CD14-positive monocyte (primary cell): ENCODE data around the gene TRPV3. TPM values are rescaled to one million over a fixed set of nuclear protein-coding genes. Genes with fewer than 3 reads are reported as not detected.
A peak's percentile ranks its signal among the peaks of the same experiment; 100 is the strongest.

Experiments used
- DNase-seq, 3 donors: peaks; one replicate each; pipeline ENCODE4 v3.0.0-alpha.2; 2011 to 2022
- H2AFZ ChIP-seq: 2 replicates; pipeline ENCODE4 v1.6.0; 2012; ENCODE audit warnings: mild to moderate bottlenecking, low read depth, low read length, inconsistent platforms; ENCODE audit not compliant: insufficient read depth, poor library complexity, severe bottlenecking
- H3K27ac ChIP-seq, 2 donors: 1 replicate in 1 of 2; 2 replicates in 1 of 2; pipeline ENCODE4 v1.5.1; 2012 to 2013; ENCODE audit warnings: low read length in 2 of 2, control low read depth in 1 of 2, inconsistent platforms in 1 of 2, low read depth in 1 of 2, mild to moderate bottlenecking in 1 of 2
- H3K27me3 ChIP-seq, 2 donors: one replicate each; pipeline versions ENCODE4 v1.6.0 to v1.6.1; 2011 to 2013; ENCODE audit warnings: low read length in 2 of 2; ENCODE audit not compliant: control insufficient read depth in 2 of 2, insufficient read depth in 2 of 2
- H3K36me3 ChIP-seq, 2 donors: replicated peaks in 1 of 2; 1 replicate in 1 of 2; 2 replicates in 1 of 2; pipeline versions ENCODE4 v1.5.1 to v1.6.1; 2012 to 2013; ENCODE audit warnings: low read length in 2 of 2, control low read depth in 1 of 2, inconsistent platforms in 1 of 2, mild to moderate bottlenecking in 1 of 2; ENCODE audit not compliant: insufficient read depth in 2 of 2, control insufficient read depth in 1 of 2
- H3K4me1 ChIP-seq, 2 donors: 1 replicate in 1 of 2; 2 replicates in 1 of 2; pipeline versions ENCODE4 v1.5.1 to v1.6.1; 2012 to 2013; ENCODE audit warnings: low read length in 2 of 2, control low read depth in 1 of 2, inconsistent platforms in 1 of 2, mild to moderate bottlenecking in 1 of 2, moderate library complexity in 1 of 2; ENCODE audit not compliant: insufficient read depth in 2 of 2, control insufficient read depth in 1 of 2
- H3K4me2 ChIP-seq: replicated peaks from 2 replicates; pipeline ENCODE3; 2012; ENCODE audit warnings: low read length, moderate library complexity, mild to moderate bottlenecking; ENCODE audit not compliant: poor library complexity, severe bottlenecking; ENCODE audit errors: extremely low read depth
- H3K4me3 ChIP-seq, 3 experiments: fragments of 200-600 bp in 1 of 3; sonication (generic) in 1 of 3; replicated peaks in 1 of 3; 1 replicate in 2 of 3; 2 replicates in 1 of 3; pipeline ENCODE4 v1.5.1; 2011 to 2013; ENCODE audit warnings: low read length in 3 of 3, mild to moderate bottlenecking in 3 of 3, control low read depth in 2 of 3, low read depth in 2 of 3, inconsistent platforms in 1 of 3, moderate library complexity in 1 of 3
- H3K79me2 ChIP-seq: 2 replicates; pipeline ENCODE4 v1.6.0; 2012; ENCODE audit warnings: mild to moderate bottlenecking, control low read depth, inconsistent platforms, low read length, moderate library complexity; ENCODE audit not compliant: insufficient read depth
- H3K9ac ChIP-seq: 2 replicates; pipeline ENCODE4 v1.6.0; 2017; ENCODE audit warnings: low read length, mild to moderate bottlenecking; ENCODE audit not compliant: insufficient read depth, poor library complexity, severe bottlenecking
- H3K9me3 ChIP-seq, 2 donors: replicated peaks in 1 of 2; 1 replicate in 1 of 2; 2 replicates in 1 of 2; pipeline versions ENCODE4 v1.5.1 to v1.6.1; 2012 to 2013; ENCODE audit warnings: low read length in 2 of 2, control low read depth in 1 of 2; ENCODE audit not compliant: control insufficient read depth in 1 of 2, insufficient read depth in 1 of 2
- H4K20me1 ChIP-seq: 2 replicates; pipeline ENCODE4 v1.6.0; 2012; ENCODE audit warnings: mild to moderate bottlenecking, low read length, control low read depth, moderate library complexity; ENCODE audit not compliant: insufficient read depth
- H3K27ac Mint-ChIP-seq, 7 donors: one replicate each; pipeline ENCODE4 v1.8.0; 2020; ENCODE audit warnings: mild to moderate bottlenecking in 7 of 7, mixed read lengths in 7 of 7, moderate library complexity in 6 of 7, inconsistent platforms in 2 of 7
- H3K27me3 Mint-ChIP-seq, 3 donors: one replicate each; pipeline ENCODE4 v1.8.0; 2021 to 2022; ENCODE audit warnings: low read depth in 3 of 3, mild to moderate bottlenecking in 3 of 3, mixed read lengths in 3 of 3, moderate library complexity in 3 of 3, inconsistent platforms in 1 of 3
- H3K36me3 Mint-ChIP-seq, 2 donors: one replicate each; pipeline ENCODE4 v1.8.0; 2020; ENCODE audit warnings: mixed read lengths in 2 of 2, inconsistent platforms in 1 of 2, mild to moderate bottlenecking in 1 of 2
- H3K4me1 Mint-ChIP-seq: one replicate; pipeline ENCODE4 v1.8.0; 2020; ENCODE audit warnings: mild to moderate bottlenecking, mixed read lengths
- H3K4me3 Mint-ChIP-seq, 2 donors: one replicate each; pipeline ENCODE4 v1.8.0; 2020; ENCODE audit warnings: mild to moderate bottlenecking in 2 of 2, mixed read lengths in 2 of 2, moderate library complexity in 1 of 2
- H3K9me3 Mint-ChIP-seq, 7 donors: one replicate each; pipeline ENCODE4 v1.8.0; 2020 to 2022; ENCODE audit warnings: mixed read lengths in 7 of 7, mild to moderate bottlenecking in 6 of 7, moderate library complexity in 6 of 7, inconsistent platforms in 2 of 7
- WGBS: methylation state at CpG from one replicate; pipeline ENCODE4 v1.1.5; 2013; ENCODE audit warnings: missing lambda C conversion rate; ENCODE audit not compliant: insufficient coverage; 5-methylcytosine and 5-hydroxymethylcytosine counted together
- intact Hi-C, 2 donors: fragments of 100-400 bp; cut with micrococcal nuclease; formaldehyde crosslinking; loops; one replicate each; pipeline versions ENCODE4 v1.15.0 to v1.15.1; 2023
- polyA minus RNA-seq: library from RNA; depleted of rRNA, polyadenylated mRNA; stranded (reverse); fragments of >200 nt; gene quantifications from 2 replicates; pipeline ENCODE4 v1.2.3, GENCODE V29; 2012
- polyA plus RNA-seq, 3 donors: library from polyadenylated mRNA; depleted of rRNA in 1 of 3; unstranded in 2 of 3; stranded (reverse) in 1 of 3; fragments of 300-500 nt in 2 of 3; fragments of >200 nt in 1 of 3; fragmentation: Illumina TruSeq in 2 of 3; gene quantifications; 1 replicate in 2 of 3; 2 replicates in 1 of 3; pipeline ENCODE4 v1.2.3, GENCODE V29; 2012 to 2021
- total RNA-seq, 12 experiments: library from RNA in 1 of 12; stranded (reverse) in 1 of 12; fragments of 120-200 nt in 1 of 12; gene quantifications; one replicate each; pipeline ENCODE4 v1.2.4 and lab custom pipeline; 2013 to 2026; ENCODE audit warnings: mixed read lengths in 6 of 12, inconsistent platforms in 1 of 12
- TF ChIP-seq, protein P1 (sequence below): fragments of 200-600 bp; IDR thresholded peaks from one replicate; pipeline ENCODE4 v1.8.0; 2022; ENCODE audit warnings: antibody characterized with exemption, mild to moderate bottlenecking

TRPV3 gene
- total RNA-seq (2013): 0.02 TPM
- polyA plus RNA-seq: under 1 TPM in 1 of 3 donors, not detected in 2; 0.01 TPM
- polyA minus RNA-seq: not detected in 2 replicates
- 0.05 to 2.9 (median 0.08) reads per million in 11 experiments for total RNA-seq (lab: John Stamatoyannopoulos, UW)

DNA sequence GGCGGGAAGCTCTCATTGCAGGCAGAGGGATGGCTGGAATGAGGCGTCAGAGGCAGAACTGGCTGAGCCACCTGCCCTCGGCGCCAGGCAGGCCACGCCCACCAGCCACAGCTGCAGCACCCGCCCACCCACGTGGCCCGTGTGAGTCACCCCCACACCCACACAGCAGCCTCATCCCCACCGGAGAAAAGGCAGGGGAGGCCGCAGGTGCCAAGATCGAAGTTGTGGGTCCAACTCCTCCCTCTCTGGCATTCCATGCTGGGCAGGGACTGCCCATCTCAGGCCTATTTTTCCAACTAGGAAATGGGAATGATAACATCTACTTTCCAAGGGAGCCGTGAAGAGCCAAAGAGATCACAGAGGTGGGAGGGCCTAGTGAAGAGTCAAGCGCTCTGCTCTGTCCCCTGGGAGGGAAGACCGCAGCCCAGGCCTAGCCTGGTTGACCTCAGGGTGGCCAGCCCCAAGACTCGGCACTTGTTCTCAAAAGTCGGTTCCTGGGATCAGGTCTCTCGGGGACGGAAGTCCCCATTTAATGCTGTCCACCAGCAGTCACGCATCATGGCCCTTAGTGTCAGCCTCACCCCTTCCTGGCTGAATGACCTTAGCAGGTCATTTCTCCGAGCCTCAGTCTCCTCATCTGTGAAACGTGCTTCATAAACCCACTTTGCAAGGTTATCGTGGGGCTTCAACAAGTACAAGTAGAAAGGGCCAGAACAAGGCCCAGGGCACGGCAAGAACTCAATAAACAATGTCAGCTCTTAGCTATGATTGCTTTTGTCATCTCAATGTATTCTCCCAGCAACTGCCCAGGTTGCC is at the start of gene TRPV3:
Gene TRPV3 (minus strand): TSS at position 45 of the 816 bp plus-strand sequence. CDS start 2,962 bp downstream, outside the sequence.
- Histone ChIP-seq H3K4me1 (no peaks in the 10 kb centered on the region), H3K27me3 (no peaks in the 10 kb centered on the region), H3K36me3 (no peaks in the 10 kb centered on the region), H3K9ac (no peak within 1 kb of the TSS), H3K4me3 (no peak within 1 kb of the TSS), H4K20me1 (no peaks in the 10 kb centered on the region), H3K27ac (no peak within 1 kb of the TSS), H3K9me3 (no peaks in the 10 kb centered on the region), H3K79me2 (no peaks in the 10 kb centered on the region), H3K4me2 (no peak within 1 kb of the TSS), H2AFZ (peak within 1 kb of the TSS; percentile 29)
- Mint-ChIP-seq H3K27ac (peak within 1 kb of the TSS in 1 of 7 donors; percentile 8), H3K27me3 (peaks cover 0 to 6% (median 4%) of the 10 kb centered on the region in 3 donors), H3K4me1 (no peaks in the 10 kb centered on the region), H3K4me3 (no peak within 1 kb of the TSS), H3K36me3 (no peaks in the 10 kb centered on the region), H3K9me3 (no peaks in the 10 kb centered on the region)
- WGBS: 84% methylated on average over 21 of the region's 23 CpGs
- TF ChIP-seq, protein P1, sequence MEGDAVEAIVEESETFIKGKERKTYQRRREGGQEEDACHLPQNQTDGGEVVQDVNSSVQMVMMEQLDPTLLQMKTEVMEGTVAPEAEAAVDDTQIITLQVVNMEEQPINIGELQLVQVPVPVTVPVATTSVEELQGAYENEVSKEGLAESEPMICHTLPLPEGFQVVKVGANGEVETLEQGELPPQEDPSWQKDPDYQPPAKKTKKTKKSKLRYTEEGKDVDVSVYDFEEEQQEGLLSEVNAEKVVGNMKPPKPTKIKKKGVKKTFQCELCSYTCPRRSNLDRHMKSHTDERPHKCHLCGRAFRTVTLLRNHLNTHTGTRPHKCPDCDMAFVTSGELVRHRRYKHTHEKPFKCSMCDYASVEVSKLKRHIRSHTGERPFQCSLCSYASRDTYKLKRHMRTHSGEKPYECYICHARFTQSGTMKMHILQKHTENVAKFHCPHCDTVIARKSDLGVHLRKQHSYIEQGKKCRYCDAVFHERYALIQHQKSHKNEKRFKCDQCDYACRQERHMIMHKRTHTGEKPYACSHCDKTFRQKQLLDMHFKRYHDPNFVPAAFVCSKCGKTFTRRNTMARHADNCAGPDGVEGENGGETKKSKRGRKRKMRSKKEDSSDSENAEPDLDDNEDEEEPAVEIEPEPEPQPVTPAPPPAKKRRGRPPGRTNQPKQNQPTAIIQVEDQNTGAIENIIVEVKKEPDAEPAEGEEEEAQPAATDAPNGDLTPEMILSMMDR: no peak
- intact Hi-C loops: no loop called here
- DNase-seq: no peak

DNA sequence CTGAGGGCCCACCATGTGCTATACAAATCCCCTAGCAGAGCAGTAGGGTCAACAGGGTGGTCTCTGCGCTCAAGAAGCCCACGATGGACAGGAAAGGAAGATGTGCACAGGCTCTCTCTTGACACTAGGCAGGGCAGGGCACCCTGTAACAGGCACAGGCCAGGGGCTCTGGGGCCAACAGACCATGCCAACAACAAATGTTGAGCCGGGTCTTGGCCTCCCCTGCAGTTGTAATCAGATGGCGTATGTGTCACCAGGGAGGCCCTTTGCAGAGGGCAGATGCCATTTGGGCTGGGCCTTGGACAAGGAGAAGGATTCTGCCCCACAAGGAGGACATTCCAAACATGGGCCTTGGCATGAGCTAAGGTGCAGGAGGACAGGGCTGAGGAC is 46.3 kb upstream of the TRPV3 start:
- Mint-ChIP-seq H3K4me1 (no peaks in the 10 kb centered on the region), H3K36me3 (peaks cover 18 to 26% of the 10 kb centered on the region in 2 donors), H3K9me3 (peaks cover 0 to 3% (median 0%) of the 10 kb centered on the region in 7 donors), H3K4me3 (no peak overlapping the region), H3K27ac (no peak overlapping the region), H3K27me3 (peaks cover 0 to 1% (median 0%) of the 10 kb centered on the region in 3 donors)
- Histone ChIP-seq H3K27ac (no peak overlapping the region), H3K9me3 (no peaks in the 10 kb centered on the region), H4K20me1 (no peaks in the 10 kb centered on the region), H3K4me1 (no peaks in the 10 kb centered on the region), H3K4me3 (no peak overlapping the region), H2AFZ (no peak overlapping the region), H3K9ac (no peak overlapping the region), H3K36me3 (peaks cover 10 to 17% of the 10 kb centered on the region in 2 donors), H3K4me2 (no peak overlapping the region), H3K27me3 (no peaks in the 10 kb centered on the region), H3K79me2 (no peaks in the 10 kb centered on the region)
- TF ChIP-seq, protein P1: no peak
- no peak for DNase-seq
- WGBS: 100% methylated on average over 4 of the region's 4 CpGs
- intact Hi-C loops: no loop called here
